ENCODE measurements around the gene SCARB1. TPM values are rescaled to one million over a fixed set of nuclear protein-coding genes. Genes with fewer than 3 reads are reported as not detected.
A peak's percentile ranks its signal among the peaks of the same experiment; 100 is the strongest.

The SCARB1 gene
- total and polyA plus RNA-seq, 2 donors (not counting 3 experiments of a cell fraction or from before 2014, with no cell fraction given) = 125 to 141 TPM

GRCh38 chr12:124730455-124730932 is 133.2 kb downstream of the SCARB1 start:
- dilution Hi-C loops (cut with MboI; ENCODE audit: extremely low pct_ligation_motif_present, low sequenced_read_pairs) = loop anchor here (10.0 kb wide), 1 partner anchor 46 kb away; no protein-coding TSS in a partner anchor
- no peak overlapping the region for H3K9ac ChIP-seq (replicated peaks; ENCODE audit: extremely low read depth, insufficient read depth, low read length)
- DNase-seq (ENCODE audit: low read depth, low spot score) (peak; percentile 37), FAIRE-seq (peak; percentile 48)
- H3K4me1 ChIP-seq (ENCODE audit: control insufficient read depth, extremely low read depth, insufficient read depth, low read length) = peaks cover 16% of the 10 kb centered on the region
- no peaks in the 10 kb centered on the region for H3K9me3 ChIP-seq (replicated peaks; ENCODE audit: control insufficient read depth, insufficient read depth, low read length)
- H3K4me2 ChIP-seq (ENCODE audit: insufficient read depth, low read length) = no peak overlapping the region
- CTCF ChIA-PET = interaction anchor here (1.1 to 1.2 kb wide), 3 partner anchors 9 to 36 kb away, joined by 3 to 7 read pairs (median 4); no protein-coding TSS in a partner anchor
- POLR2A ChIA-PET = no interaction called here
- TF ChIP-seq POLR2AphosphoS5 (IDR thresholded peaks at IDR 0.05; ENCODE audit: insufficient read depth, low read depth, low read length) (no peak), POLR2A (IDR thresholded peaks at IDR 0.05; ENCODE audit: low read depth, low read length) (no peak), CTCF (IDR thresholded peaks at IDR 0.05; ENCODE audit: extremely low read depth in 1 of 2, insufficient read depth in 1 of 2, low read depth in 1 of 2, low read length in 2 of 2) (no peak), EZH2 (IDR thresholded peaks at IDR 0.05; ENCODE audit: borderline replicate concordance, low read depth, low read length, severe bottlenecking) (no peak), MYC (IDR thresholded peaks at IDR 0.05; ENCODE audit: low read depth, low read length) (no peak), GATA2 (IDR thresholded peaks at IDR 0.05; ENCODE audit: insufficient read depth, insufficient read length, low read depth, low read length) (no peak), FOS (IDR thresholded peaks at IDR 0.05; ENCODE audit: borderline replicate concordance, insufficient read depth, low read length) (no peak), JUN (IDR thresholded peaks at IDR 0.05; ENCODE audit: borderline replicate concordance, insufficient read depth, insufficient read length, low read depth) (no peak)
- TF ChIP-seq, protein P1, sequence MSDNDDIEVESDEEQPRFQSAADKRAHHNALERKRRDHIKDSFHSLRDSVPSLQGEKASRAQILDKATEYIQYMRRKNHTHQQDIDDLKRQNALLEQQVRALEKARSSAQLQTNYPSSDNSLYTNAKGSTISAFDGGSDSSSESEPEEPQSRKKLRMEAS (IDR thresholded peaks at IDR 0.05; ENCODE audit: insufficient read depth, insufficient read length) = no peak
- H2AFZ ChIP-seq (ENCODE audit: low read depth, low read length) = no peak overlapping the region
- intact Hi-C loops (cut with micrococcal nuclease) = no loop called here
- no peaks in the 10 kb centered on the region for H4K20me1 ChIP-seq (replicated peaks; ENCODE audit: control insufficient read depth, extremely low read depth, insufficient read depth, low read length)
- no peak overlapping the region for H3K4me3 ChIP-seq (replicated peaks in 1 of 3; ENCODE audit: insufficient read depth in 1 of 3, low read depth in 1 of 3, low read length in 3 of 3)
- no peak overlapping the region for H3K27ac ChIP-seq (ENCODE audit: insufficient read depth, low read depth, low read length)
- BruUV-seq (replicated peaks) = no TSS peak
- H3K79me2 ChIP-seq (ENCODE audit: control insufficient read depth, insufficient read depth, low read length) = no peaks in the 10 kb centered on the region
- no peaks in the 10 kb centered on the region for H3K36me3 ChIP-seq (ENCODE audit: control insufficient read depth in 2 of 2, extremely low read depth in 1 of 2, insufficient read depth in 2 of 2, low read length in 2 of 2)
- H3K9me1 ChIP-seq (replicated peaks; ENCODE audit: control insufficient read depth, extremely low read depth, insufficient read depth, low read length) = no peaks in the 10 kb centered on the region
- no peaks in the 10 kb centered on the region for H3K27me3 ChIP-seq (ENCODE audit: control insufficient read depth in 2 of 2, insufficient read depth in 2 of 2, low read length in 2 of 2)
